Body of pancreas (tissue), 4 donors: ENCODE measurements around the gene TMPRSS11E.

Experiments
- CTCF ChIP-seq, 7 experiments: fragments of 450-650 bp in 4 of 7; fragments of 200-600 bp in 3 of 7; sonication (generic) in 3 of 7; IDR thresholded peaks; one replicate each; pipeline ENCODE4 v1.5.1; 2016 to 2019; ENCODE audit warnings: antibody characterized with exemption in 7 of 7
- POLR2A ChIP-seq, 3 donors: fragments of 450-650 bp; IDR thresholded peaks; one replicate each; pipeline ENCODE4 v1.6.1; 2016; ENCODE audit warnings: antibody characterized with exemption in 3 of 3, mild to moderate bottlenecking in 2 of 3

GRCh38 chr4:68407868-68408190 is 39.4 kb upstream of the TMPRSS11E start:
- TF ChIP-seq CTCF (IDR thresholded peaks at IDR 0.05) (no peak), POLR2A (IDR thresholded peaks at IDR 0.05) (no peak)
